ENCODE measurements around the gene ANP32D.

DNA sequence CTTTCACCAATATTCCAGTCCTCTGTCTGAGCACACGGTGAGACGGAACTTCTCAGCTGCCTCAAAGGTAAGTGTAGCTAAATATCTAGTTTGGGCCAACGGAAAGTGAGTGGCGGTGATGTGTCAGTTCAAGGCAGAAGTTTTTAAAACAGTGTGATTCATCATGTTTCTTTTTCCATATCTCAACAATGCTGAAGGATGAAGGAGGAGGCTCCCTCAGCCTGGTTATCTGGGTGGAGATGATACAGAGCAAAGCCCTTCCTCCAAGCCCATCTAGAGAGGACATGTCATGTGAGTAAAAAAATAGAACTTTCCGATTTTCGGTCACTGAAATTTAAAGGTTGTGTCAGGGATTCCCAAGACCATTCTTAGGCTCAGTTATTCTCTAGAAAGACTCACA is 13.1 kb upstream of the ANP32D start:
- TF ChIP-seq POLR2A (IDR thresholded peaks at IDR 0.05) (no peak), EP300 (IDR thresholded peaks at IDR 0.05; ENCODE audit: low read depth) (no peak)
- TF ChIP-seq, protein P1, sequence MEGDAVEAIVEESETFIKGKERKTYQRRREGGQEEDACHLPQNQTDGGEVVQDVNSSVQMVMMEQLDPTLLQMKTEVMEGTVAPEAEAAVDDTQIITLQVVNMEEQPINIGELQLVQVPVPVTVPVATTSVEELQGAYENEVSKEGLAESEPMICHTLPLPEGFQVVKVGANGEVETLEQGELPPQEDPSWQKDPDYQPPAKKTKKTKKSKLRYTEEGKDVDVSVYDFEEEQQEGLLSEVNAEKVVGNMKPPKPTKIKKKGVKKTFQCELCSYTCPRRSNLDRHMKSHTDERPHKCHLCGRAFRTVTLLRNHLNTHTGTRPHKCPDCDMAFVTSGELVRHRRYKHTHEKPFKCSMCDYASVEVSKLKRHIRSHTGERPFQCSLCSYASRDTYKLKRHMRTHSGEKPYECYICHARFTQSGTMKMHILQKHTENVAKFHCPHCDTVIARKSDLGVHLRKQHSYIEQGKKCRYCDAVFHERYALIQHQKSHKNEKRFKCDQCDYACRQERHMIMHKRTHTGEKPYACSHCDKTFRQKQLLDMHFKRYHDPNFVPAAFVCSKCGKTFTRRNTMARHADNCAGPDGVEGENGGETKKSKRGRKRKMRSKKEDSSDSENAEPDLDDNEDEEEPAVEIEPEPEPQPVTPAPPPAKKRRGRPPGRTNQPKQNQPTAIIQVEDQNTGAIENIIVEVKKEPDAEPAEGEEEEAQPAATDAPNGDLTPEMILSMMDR (IDR thresholded peaks at IDR 0.05), result no peak
